T-cell (primary cell): Measurements from ENCODE around the gene TTLL11. TPM values are rescaled to one million over a fixed set of nuclear protein-coding genes. Genes with fewer than 3 reads are reported as not detected.

Experiments
- ATAC-seq, 4 experiments: fragments of 200-7000 bp in 3 of 4; fragments of 150-1000 bp in 1 of 4; cut with Tn5 transposase; replicated peaks in 1 of 4; 1 replicate in 3 of 4; 2 replicates in 1 of 4; pipeline ENCODE4 v1.10.0; 2021; ENCODE audit warnings: moderate library complexity in 3 of 4, mild to moderate bottlenecking in 2 of 4, moderate number of reproducible peaks in 1 of 4
- CTCF ChIA-PET, 2 donors: fragments of 300-600 bp; sonication (Branson Sonifier 250); formaldehyde crosslinking; loops; one replicate each; lab custom pipeline; 2022; ENCODE audit warnings: antibody characterized with exemption in 2 of 2; lab: Charles Lee
- POLR2A ChIA-PET, 2 donors: fragments of 300-600 bp; sonication (Branson Sonifier 250); formaldehyde crosslinking; loops; one replicate each; lab custom pipeline; 2022; ENCODE audit warnings: antibody characterized with exemption in 2 of 2; lab: Charles Lee
- DNase-seq, 35 experiments: peaks; one replicate each; pipeline versions ENCODE4 v3.0.0 to v3.0.0-alpha.2; 2013 to 2023
- H3K27ac ChIP-seq: one replicate; pipeline ENCODE4 v1.5.1; 2013; ENCODE audit warnings: low read length
- H3K27me3 ChIP-seq, 2 experiments: replicated peaks in 1 of 2; 1 replicate in 1 of 2; 2 replicates in 1 of 2; pipeline versions ENCODE4 v1.6.1 to v1.7.0; 2013; ENCODE audit warnings: low read length in 1 of 2, mixed read lengths in 1 of 2; ENCODE audit not compliant: control insufficient read depth in 2 of 2, insufficient read depth in 2 of 2; ENCODE audit errors: extremely low read depth in 1 of 2
- H3K36me3 ChIP-seq, 2 donors: 1 replicate in 1 of 2; 2 replicates in 1 of 2; pipeline versions ENCODE4 v1.6.1 to v1.7.0; 2013; ENCODE audit warnings: low read length in 1 of 2; ENCODE audit not compliant: control insufficient read depth in 2 of 2, insufficient read depth in 1 of 2; ENCODE audit errors: extremely low read depth in 1 of 2
- H3K4me1 ChIP-seq, 2 experiments: 1 replicate in 1 of 2; 2 replicates in 1 of 2; pipeline versions ENCODE4 v1.6.1 to v1.7.0; 2013; ENCODE audit warnings: low read length in 2 of 2, mixed read lengths in 1 of 2; ENCODE audit not compliant: insufficient read depth in 2 of 2, control insufficient read depth in 1 of 2; ENCODE audit errors: extremely low read depth in 1 of 2
- H3K4me3 ChIP-seq, 2 donors: 1 replicate in 1 of 2; 2 replicates in 1 of 2; pipeline versions ENCODE4 v1.5.1 to v1.7.0; 2013; ENCODE audit warnings: mild to moderate bottlenecking in 2 of 2, low read length in 1 of 2, moderate library complexity in 1 of 2; ENCODE audit not compliant: control insufficient read depth in 1 of 2; ENCODE audit errors: extremely low read depth in 1 of 2
- H3K9me3 ChIP-seq: 2 replicates; pipeline ENCODE4 v1.7.0; 2013
- H3K27ac Mint-ChIP-seq, 2 donors: one replicate each; pipeline ENCODE4 v1.8.0; 2020 to 2021; ENCODE audit warnings: mild to moderate bottlenecking in 2 of 2, mixed read lengths in 2 of 2
- H3K27me3 Mint-ChIP-seq, 2 donors: one replicate each; pipeline ENCODE4 v1.8.0; 2021 to 2022; ENCODE audit warnings: mixed read lengths in 2 of 2
- H3K36me3 Mint-ChIP-seq: one replicate; pipeline ENCODE4 v1.8.0; 2021; ENCODE audit warnings: mixed read lengths
- H3K4me1 Mint-ChIP-seq, 3 donors: one replicate each; pipeline ENCODE4 v1.8.0; 2020 to 2022; ENCODE audit warnings: mixed read lengths in 3 of 3, mild to moderate bottlenecking in 1 of 3
- H3K4me3 Mint-ChIP-seq, 3 donors: one replicate each; pipeline ENCODE4 v1.8.0; 2020 to 2022; ENCODE audit warnings: mild to moderate bottlenecking in 3 of 3, mixed read lengths in 3 of 3, moderate library complexity in 3 of 3
- H3K9me3 Mint-ChIP-seq, 3 donors: one replicate each; pipeline ENCODE4 v1.8.0; 2020 to 2022; ENCODE audit warnings: mixed read lengths in 3 of 3
- WGBS: methylation state at CpG from one replicate; pipeline ENCODE4 v1.1.5; 2013; ENCODE audit warnings: missing lambda C conversion rate; ENCODE audit not compliant: insufficient coverage; 5-methylcytosine and 5-hydroxymethylcytosine counted together
- total RNA-seq, 35 experiments: library from RNA in 6 of 35; stranded (reverse) in 6 of 35; fragments of 120-200 nt in 1 of 35; gene quantifications; one replicate each; pipeline versions ENCODE4 v1.2.1 to v1.2.4 and lab custom pipeline; 2013 to 2026

Gene TTLL11
- total RNA-seq, 5 donors from 2014 or later (not counting 1 experiment from before 2014, with no cell fraction given), result 3.4 to 4.8 (median 4.6) TPM

- H3K4me3 Mint-ChIP-seq, result no peak overlapping the region
- no peaks in the 10 kb centered on the region for H3K9me3 ChIP-seq
- no peak overlapping the region for H3K4me3 ChIP-seq
- ATAC-seq (no peak), DNase-seq (no peak)
- H3K27me3 Mint-ChIP-seq, result no peaks in the 10 kb centered on the region
- H3K4me1 Mint-ChIP-seq, result no peaks in the 10 kb centered on the region
- 94% methylated on average over 2 of the region's 2 CpGs for WGBS
- H3K36me3 Mint-ChIP-seq, result peaks cover 8% of the 10 kb centered on the region
- no peak overlapping the region for H3K27ac Mint-ChIP-seq
- H3K27me3 ChIP-seq, result no peaks in the 10 kb centered on the region
- H3K9me3 Mint-ChIP-seq, result no peaks in the 10 kb centered on the region
- ChIA-PET POLR2A (no interaction called here), CTCF (no interaction called here)
- H3K36me3 ChIP-seq, result no peaks in the 10 kb centered on the region
- no peak overlapping the region for H3K27ac ChIP-seq
- no peaks in the 10 kb centered on the region for H3K4me1 ChIP-seq
Measured at GRCh38 chr9:121863955-121864354, 229.2 kb downstream of the TTLL11 start.

DNA sequence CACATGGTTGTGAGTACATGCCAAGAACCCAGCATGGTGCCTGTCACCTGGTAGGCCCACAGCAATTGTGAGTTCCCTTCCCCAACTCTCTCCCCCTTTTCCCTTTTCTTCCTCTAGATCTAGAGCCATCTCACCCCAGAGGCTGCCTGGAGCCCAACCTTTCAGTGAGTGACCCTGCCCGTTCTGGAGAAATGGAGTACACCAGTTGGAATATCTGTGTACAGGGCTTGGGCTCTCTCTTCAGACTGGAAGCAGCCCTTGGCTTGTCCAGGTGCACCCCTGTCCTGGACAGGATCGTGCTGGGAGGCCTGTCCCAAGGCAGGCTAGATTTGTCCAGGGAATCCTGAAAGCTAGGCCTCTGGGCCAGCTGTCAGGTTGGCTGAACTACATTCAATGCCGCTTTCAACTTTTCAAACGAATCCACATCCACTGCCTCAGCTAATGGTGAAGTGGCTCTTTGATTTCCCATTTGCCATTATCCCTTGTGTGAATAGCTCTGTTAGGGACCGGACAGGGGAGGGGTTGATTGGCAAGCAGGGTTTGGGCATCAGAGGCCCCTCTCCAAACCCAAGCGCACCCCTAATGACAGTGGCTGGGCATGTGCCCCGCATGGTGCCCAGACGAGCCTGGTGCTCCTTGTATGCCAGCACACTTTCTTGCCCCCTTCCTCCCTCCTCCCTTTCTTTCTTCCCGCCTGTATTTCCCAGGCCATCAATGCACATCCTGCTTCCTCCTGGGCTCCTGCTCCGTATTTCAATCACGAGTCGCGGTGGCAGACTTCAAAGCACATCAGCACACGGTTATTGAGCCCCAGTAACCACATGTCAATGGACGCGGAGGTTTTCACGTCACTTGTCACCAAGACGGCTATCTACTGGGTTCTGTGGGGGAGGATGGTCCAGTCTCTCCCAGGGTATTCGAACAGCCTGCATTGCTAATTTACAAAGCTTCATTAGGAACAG, 230.5 kb downstream of the TTLL11 start:
- Mint-ChIP-seq H3K9me3 (no peaks in the 10 kb centered on the region), H3K4me1 (no peaks in the 10 kb centered on the region), H3K27me3 (no peaks in the 10 kb centered on the region), H3K27ac (no peak overlapping the region), H3K36me3 (peaks cover 3% of the 10 kb centered on the region), H3K4me3 (no peak overlapping the region)
- no peaks in the 10 kb centered on the region for H3K4me1 ChIP-seq
- no peaks in the 10 kb centered on the region for H3K27me3 ChIP-seq
- H3K9me3 ChIP-seq, result no peaks in the 10 kb centered on the region
- CTCF ChIA-PET, result no interaction called here
- 82% methylated on average over 11 of the region's 19 CpGs for WGBS
- POLR2A ChIA-PET, result no interaction called here
- ATAC-seq, result no peak
- DNase-seq, result no peak
- H3K4me3 ChIP-seq, result no peak overlapping the region
- H3K36me3 ChIP-seq, result no peaks in the 10 kb centered on the region
- no peak overlapping the region for H3K27ac ChIP-seq

DNA sequence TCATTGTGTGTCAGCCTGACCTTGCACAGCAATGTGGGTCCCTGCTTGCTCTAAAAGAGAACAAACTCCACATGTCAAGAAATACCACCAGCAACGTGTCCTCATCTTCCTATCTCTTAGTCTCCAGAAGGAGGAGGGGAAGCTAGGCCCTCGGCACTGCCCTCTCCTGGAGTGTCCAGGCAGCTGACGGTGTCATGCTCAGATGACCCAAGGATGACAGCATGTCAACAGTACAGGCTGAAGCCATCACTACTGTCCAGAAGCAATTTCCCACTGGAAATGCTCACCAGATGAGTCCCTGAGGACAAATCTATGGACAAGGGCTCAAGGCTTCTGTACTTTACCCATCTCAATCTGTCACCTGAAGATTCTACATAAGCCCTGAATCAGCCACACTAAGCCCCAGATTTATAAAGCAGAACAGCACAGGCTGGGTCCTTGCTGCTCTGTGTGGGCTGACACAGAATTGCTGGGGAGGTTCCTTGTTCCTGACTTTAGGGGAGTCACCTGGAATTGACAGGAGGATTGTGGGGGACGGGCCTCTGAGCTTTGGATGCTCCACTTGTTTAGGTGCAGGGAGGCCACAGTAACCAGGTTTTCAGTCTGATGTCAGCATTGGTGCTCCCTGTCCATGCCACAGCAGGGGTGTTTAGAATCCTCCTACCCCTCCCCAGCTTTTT, 231.5 kb downstream of the TTLL11 start:
- H3K27ac Mint-ChIP-seq, result no peak overlapping the region

GRCh38 chr9:121860744-121861143, 232.4 kb downstream of the TTLL11 start:
- WGBS, result no CpG with 5 or more reads among the region's 2 CpGs
- H3K9me3 ChIP-seq, result no peaks in the 10 kb centered on the region
- H3K27me3 ChIP-seq, result no peaks in the 10 kb centered on the region
- no peaks in the 10 kb centered on the region for H3K36me3 ChIP-seq
- H3K27ac ChIP-seq, result no peak overlapping the region
- no peak overlapping the region for H3K4me3 Mint-ChIP-seq
- H3K9me3 Mint-ChIP-seq, result no peaks in the 10 kb centered on the region
- no peaks in the 10 kb centered on the region for H3K4me1 Mint-ChIP-seq
- no peak overlapping the region for H3K27ac Mint-ChIP-seq
- H3K27me3 Mint-ChIP-seq, result no peaks in the 10 kb centered on the region
- ChIA-PET POLR2A (no interaction called here), CTCF (no interaction called here)
- H3K4me3 ChIP-seq, result no peak overlapping the region
- H3K4me1 ChIP-seq, result no peaks in the 10 kb centered on the region
- DNase-seq (no peak), ATAC-seq (no peak)
- H3K36me3 Mint-ChIP-seq, result peaks cover 3% of the 10 kb centered on the region

More for the DNA sequence above, 231.5 kb downstream of the TTLL11 start:
- Mint-ChIP-seq H3K27me3 (no peaks in the 10 kb centered on the region), H3K4me1 (no peaks in the 10 kb centered on the region), H3K4me3 (no peak overlapping the region), H3K9me3 (no peaks in the 10 kb centered on the region), H3K36me3 (peaks cover 3% of the 10 kb centered on the region)
- ATAC-seq (no peak), DNase-seq (no peak)
- no peaks in the 10 kb centered on the region for H3K27me3 ChIP-seq
- H3K4me1 ChIP-seq, result no peaks in the 10 kb centered on the region
- no peaks in the 10 kb centered on the region for H3K9me3 ChIP-seq
- 75% methylated on average over 3 of the region's 4 CpGs for WGBS
- H3K27ac ChIP-seq, result no peak overlapping the region
- H3K4me3 ChIP-seq, result no peak overlapping the region
- CTCF ChIA-PET, result no interaction called here
- no peaks in the 10 kb centered on the region for H3K36me3 ChIP-seq
- POLR2A ChIA-PET, result no interaction called here

DNA sequence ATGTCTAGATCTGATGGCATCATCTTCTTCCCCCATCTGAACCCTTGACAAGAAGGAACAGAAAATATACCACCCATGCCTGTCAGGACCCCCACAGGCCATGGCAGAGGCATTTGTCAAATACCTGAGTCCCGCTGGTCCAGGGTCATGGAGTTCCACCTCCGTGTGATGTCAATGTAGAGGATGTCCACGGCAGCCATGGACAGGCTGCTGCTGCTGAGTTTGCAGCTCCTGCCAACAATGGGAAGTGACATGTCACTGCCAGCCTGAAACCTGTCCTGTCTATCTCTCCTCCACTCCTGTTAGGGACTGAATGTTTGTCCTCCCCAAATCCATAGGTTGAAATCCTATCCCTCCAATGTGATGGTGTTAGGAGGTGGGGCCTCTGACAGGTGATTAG, 232.9 kb downstream of the TTLL11 start:
- no peaks in the 10 kb centered on the region for H3K27me3 ChIP-seq
- ChIA-PET CTCF (no interaction called here), POLR2A (no interaction called here)
- Mint-ChIP-seq H3K4me1 (no peaks in the 10 kb centered on the region), H3K4me3 (no peak overlapping the region), H3K27me3 (no peaks in the 10 kb centered on the region), H3K27ac (no peak overlapping the region), H3K9me3 (no peaks in the 10 kb centered on the region), H3K36me3 (peaks cover 3% of the 10 kb centered on the region)
- no peak overlapping the region for H3K4me3 ChIP-seq
- WGBS, result 92% methylated on average over 3 of the region's 3 CpGs
- no peaks in the 10 kb centered on the region for H3K36me3 ChIP-seq
- H3K4me1 ChIP-seq, result no peaks in the 10 kb centered on the region
- DNase-seq (no peak), ATAC-seq (no peak)
- no peaks in the 10 kb centered on the region for H3K9me3 ChIP-seq
- H3K27ac ChIP-seq, result no peak overlapping the region

DNA sequence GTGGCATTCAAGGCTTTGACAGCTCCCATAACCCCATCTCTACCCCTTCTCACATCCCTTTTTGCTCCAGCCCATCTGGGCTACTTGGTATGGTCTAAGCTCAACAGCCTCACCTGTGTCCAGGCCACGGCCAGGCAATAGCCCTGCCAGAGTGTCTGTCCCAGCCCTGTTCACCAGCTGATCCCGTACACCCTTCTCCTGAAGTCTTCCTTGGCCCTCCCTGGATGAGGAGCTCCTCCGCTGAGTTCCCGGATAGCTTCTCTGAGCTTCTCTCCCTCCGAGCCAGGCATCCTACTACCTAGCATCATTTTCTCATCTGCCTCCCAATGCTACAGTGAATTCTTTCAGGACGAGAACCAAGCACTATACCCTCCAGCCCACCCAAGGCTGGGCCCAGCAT, 233.5 kb downstream of the TTLL11 start:
- ATAC-seq (no peak), DNase-seq (no peak)
- no peak overlapping the region for H3K27ac Mint-ChIP-seq
- CTCF ChIA-PET, result no interaction called here
- H3K4me3 Mint-ChIP-seq, result no peak overlapping the region
- Histone ChIP-seq H3K27me3 (no peaks in the 10 kb centered on the region), H3K9me3 (no peaks in the 10 kb centered on the region), H3K36me3 (no peaks in the 10 kb centered on the region), H3K4me3 (no peak overlapping the region), H3K27ac (no peak overlapping the region), H3K4me1 (no peaks in the 10 kb centered on the region)
- no peaks in the 10 kb centered on the region for H3K27me3 Mint-ChIP-seq
- H3K36me3 Mint-ChIP-seq, result peaks cover 3% of the 10 kb centered on the region
- POLR2A ChIA-PET, result interaction anchor here in 1 of 2 donors (0.7 kb wide), 1 partner anchor 10 kb away, joined by 4 read pairs; no protein-coding TSS in a partner anchor
- WGBS, result 78% methylated on average over 4 of the region's 6 CpGs
- no peaks in the 10 kb centered on the region for H3K9me3 Mint-ChIP-seq
- no peaks in the 10 kb centered on the region for H3K4me1 Mint-ChIP-seq
